H1 (cell line): ENCODE results near the gene ANGPTL4. TPM values are rescaled to one million over a fixed set of nuclear protein-coding genes. Genes with fewer than 3 reads are reported as not detected.

ENCODE experiments used
- CHD7 ChIP-seq: fragments of 300-600 bp; sonication (generic); IDR thresholded peaks from 2 replicates; pipeline ENCODE4 v1.7.1; 2012; ENCODE audit warnings: low read length, moderate library complexity, mild to moderate bottlenecking, inconsistent platforms; ENCODE audit not compliant: insufficient replicate concordance
- E2F6 ChIP-seq: IDR thresholded peaks from 2 replicates; pipeline ENCODE4 v1.6.1; 2012; ENCODE audit warnings: inconsistent platforms
- NANOG ChIP-seq: IDR thresholded peaks from 2 replicates; pipeline ENCODE4 v1.6.1; 2011; ENCODE audit warnings: low read length, low read depth, mild to moderate bottlenecking, inconsistent platforms; ENCODE audit not compliant: insufficient read depth, poor library complexity, severe bottlenecking
- polyA plus RNA-seq, 7 experiments: library from polyadenylated mRNA; depleted of rRNA in 3 of 7; stranded (reverse) in 5 of 7; unstranded in 2 of 7; fragments of >200 nt in 5 of 7; fragments of 200-250 nt in 2 of 7; gene quantifications; 1 replicate in 5 of 7; 2 replicates in 1 of 7; 4 replicates in 1 of 7; pipeline versions ENCODE4 v1.2.1 to v1.2.3, GENCODE V29; 2011 to 2013; ENCODE audit warnings: missing spikeins in 2 of 7, mixed read lengths in 2 of 7
- total RNA-seq: library from RNA; stranded (reverse); fragmentation: NEBNext Ultra II Directional; extraction: Animal tissue kit (Norgen Biotek cat#: 25700); gene quantifications from 2 replicates; pipeline ENCODE4 v1.2.1, GENCODE V29; 2021

The ANGPTL4 gene
- total and polyA plus RNA-seq, 2 of the 8 experiments (the other 6 are each of a cell fraction or from before 2014, with no cell fraction given): 2.3 to 6.5 TPM

- TF ChIP-seq CHD7 (no peak), NANOG (no peak), E2F6 (no peak)
Measured at GRCh38 chr19:8395621-8396082, 31.7 kb downstream of the ANGPTL4 start (continued).
